Vagina (tissue), 2 donors: Measurements from ENCODE around the gene FAM3D.

Experiments used
- POLR2AphosphoS5 ChIP-seq, 2 donors: sonication (generic); formaldehyde crosslinking; IDR thresholded peaks; one replicate each; pipeline ENCODE4 v1.9.0; 2017; ENCODE audit warnings: antibody characterized with exemption in 2 of 2, mild to moderate bottlenecking in 2 of 2, low read depth in 1 of 2; ENCODE audit not compliant: insufficient read depth in 1 of 2
- TF ChIP-seq, protein P1 (sequence below), 3 experiments: fragments of 450-650 bp in 2 of 3; fragments of 200-600 bp in 1 of 3; sonication (generic) in 1 of 3; IDR thresholded peaks; one replicate each; pipeline ENCODE4 v1.5.1; 2017 to 2019; ENCODE audit warnings: antibody characterized with exemption in 3 of 3, mild to moderate bottlenecking in 2 of 3, moderate library complexity in 2 of 3

DNA sequence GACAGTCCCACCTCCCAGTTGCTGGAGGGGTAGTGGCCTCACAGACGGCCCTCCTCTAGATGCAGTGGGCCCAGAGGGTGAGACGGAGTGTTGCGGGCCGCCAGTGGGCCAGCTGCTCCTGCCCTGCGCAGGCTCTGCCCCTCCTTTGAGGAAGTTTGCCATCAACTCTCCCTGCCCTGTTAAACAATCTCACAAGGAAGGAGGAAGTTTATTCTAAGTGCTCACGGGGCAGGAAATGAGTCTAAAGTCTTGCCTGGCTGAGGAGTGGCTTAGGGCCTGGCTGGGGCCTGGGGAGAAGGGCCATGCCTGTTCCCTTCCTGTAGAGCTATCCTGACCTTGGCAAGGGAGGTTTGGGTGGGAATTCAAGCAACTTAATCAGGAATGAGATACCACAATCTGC, at the start of gene FAM3D:
- TF ChIP-seq, protein P1, sequence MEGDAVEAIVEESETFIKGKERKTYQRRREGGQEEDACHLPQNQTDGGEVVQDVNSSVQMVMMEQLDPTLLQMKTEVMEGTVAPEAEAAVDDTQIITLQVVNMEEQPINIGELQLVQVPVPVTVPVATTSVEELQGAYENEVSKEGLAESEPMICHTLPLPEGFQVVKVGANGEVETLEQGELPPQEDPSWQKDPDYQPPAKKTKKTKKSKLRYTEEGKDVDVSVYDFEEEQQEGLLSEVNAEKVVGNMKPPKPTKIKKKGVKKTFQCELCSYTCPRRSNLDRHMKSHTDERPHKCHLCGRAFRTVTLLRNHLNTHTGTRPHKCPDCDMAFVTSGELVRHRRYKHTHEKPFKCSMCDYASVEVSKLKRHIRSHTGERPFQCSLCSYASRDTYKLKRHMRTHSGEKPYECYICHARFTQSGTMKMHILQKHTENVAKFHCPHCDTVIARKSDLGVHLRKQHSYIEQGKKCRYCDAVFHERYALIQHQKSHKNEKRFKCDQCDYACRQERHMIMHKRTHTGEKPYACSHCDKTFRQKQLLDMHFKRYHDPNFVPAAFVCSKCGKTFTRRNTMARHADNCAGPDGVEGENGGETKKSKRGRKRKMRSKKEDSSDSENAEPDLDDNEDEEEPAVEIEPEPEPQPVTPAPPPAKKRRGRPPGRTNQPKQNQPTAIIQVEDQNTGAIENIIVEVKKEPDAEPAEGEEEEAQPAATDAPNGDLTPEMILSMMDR (IDR thresholded peaks at IDR 0.05) = no peak
- TF ChIP-seq POLR2AphosphoS5 (IDR thresholded peaks at IDR 0.05; ENCODE audit: insufficient read depth in 1 of 2, low read depth in 1 of 2) = peak in 1 of 2 donors; percentile 14
